DOHH2 (cell line): ENCODE measurements around the gene SLCO3A1.

Experiments used
- CTCF ChIP-seq: fragments of 200-600 bp; sonication (generic); IDR thresholded peaks from one replicate; pipeline ENCODE4 v1.5.1; 2014; ENCODE audit warnings: antibody characterized with exemption, mild to moderate bottlenecking, low read depth, low read length; ENCODE audit not compliant: poor library complexity, severe bottlenecking
- EZH2phosphoT487 ChIP-seq: fragments of 200-600 bp; sonication (generic); IDR thresholded peaks from 2 replicates; pipeline ENCODE4 v1.6.1; 2017; ENCODE audit warnings: borderline replicate concordance, mild to moderate bottlenecking, antibody characterized with exemption, low read length, moderate library complexity, mixed read lengths

- TF ChIP-seq CTCF = no peak
- no peak for TF ChIP-seq EZH2phosphoT487
Observed at GRCh38 chr15:91929509-91929908, 76.0 kb downstream of the SLCO3A1 start.
